ENCODE data around the gene PIF1.

DNA sequence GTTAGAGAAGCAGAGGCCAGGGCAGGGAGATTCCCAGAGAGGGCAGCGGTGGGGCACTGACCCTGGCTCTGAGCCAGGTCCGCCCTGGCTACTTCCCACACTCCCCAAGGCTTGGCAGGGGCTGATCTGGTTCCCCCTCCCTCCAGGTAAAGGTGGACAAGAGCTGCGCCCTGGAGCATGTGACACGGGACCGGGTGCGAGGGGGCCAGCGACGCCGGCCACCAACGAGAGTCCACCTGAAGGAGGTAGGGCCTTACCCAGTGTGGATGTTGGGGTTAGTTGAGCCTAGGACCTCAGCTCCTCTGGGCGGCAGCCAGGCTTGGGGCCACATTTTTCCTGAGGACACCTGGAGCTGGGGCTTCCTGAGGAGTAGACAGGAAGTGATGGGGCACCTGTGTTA is 35.9 kb upstream of the PIF1 start:
- TF ChIP-seq TCF12 (IDR thresholded peaks at IDR 0.05; ENCODE audit: low read depth) (no peak), ZBTB7A (IDR thresholded peaks at IDR 0.05; ENCODE audit: low read depth) (no peak), YY1 (IDR thresholded peaks at IDR 0.05; ENCODE audit: low read depth) (no peak), TAF1 (IDR thresholded peaks at IDR 0.05; ENCODE audit: low read depth) (no peak), RAD21 (IDR thresholded peaks at IDR 0.05; ENCODE audit: low read depth) (no peak), NFIC (IDR thresholded peaks at IDR 0.05) (no peak), EP300 (IDR thresholded peaks at IDR 0.05; ENCODE audit: borderline replicate concordance) (no peak), FOXM1 (IDR thresholded peaks at IDR 0.05; ENCODE audit: borderline replicate concordance, low read depth) (no peak), CEBPB (IDR thresholded peaks at IDR 0.05) (no peak), TEAD4 (IDR thresholded peaks at IDR 0.05) (no peak)
- TF ChIP-seq, protein P1, sequence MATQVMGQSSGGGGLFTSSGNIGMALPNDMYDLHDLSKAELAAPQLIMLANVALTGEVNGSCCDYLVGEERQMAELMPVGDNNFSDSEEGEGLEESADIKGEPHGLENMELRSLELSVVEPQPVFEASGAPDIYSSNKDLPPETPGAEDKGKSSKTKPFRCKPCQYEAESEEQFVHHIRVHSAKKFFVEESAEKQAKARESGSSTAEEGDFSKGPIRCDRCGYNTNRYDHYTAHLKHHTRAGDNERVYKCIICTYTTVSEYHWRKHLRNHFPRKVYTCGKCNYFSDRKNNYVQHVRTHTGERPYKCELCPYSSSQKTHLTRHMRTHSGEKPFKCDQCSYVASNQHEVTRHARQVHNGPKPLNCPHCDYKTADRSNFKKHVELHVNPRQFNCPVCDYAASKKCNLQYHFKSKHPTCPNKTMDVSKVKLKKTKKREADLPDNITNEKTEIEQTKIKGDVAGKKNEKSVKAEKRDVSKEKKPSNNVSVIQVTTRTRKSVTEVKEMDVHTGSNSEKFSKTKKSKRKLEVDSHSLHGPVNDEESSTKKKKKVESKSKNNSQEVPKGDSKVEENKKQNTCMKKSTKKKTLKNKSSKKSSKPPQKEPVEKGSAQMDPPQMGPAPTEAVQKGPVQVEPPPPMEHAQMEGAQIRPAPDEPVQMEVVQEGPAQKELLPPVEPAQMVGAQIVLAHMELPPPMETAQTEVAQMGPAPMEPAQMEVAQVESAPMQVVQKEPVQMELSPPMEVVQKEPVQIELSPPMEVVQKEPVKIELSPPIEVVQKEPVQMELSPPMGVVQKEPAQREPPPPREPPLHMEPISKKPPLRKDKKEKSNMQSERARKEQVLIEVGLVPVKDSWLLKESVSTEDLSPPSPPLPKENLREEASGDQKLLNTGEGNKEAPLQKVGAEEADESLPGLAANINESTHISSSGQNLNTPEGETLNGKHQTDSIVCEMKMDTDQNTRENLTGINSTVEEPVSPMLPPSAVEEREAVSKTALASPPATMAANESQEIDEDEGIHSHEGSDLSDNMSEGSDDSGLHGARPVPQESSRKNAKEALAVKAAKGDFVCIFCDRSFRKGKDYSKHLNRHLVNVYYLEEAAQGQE (IDR thresholded peaks at IDR 0.05; ENCODE audit: low read depth), result no peak
- TF ChIP-seq, protein P2, sequence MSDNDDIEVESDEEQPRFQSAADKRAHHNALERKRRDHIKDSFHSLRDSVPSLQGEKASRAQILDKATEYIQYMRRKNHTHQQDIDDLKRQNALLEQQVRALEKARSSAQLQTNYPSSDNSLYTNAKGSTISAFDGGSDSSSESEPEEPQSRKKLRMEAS (IDR thresholded peaks at IDR 0.05), result no peak
- TF ChIP-seq, protein P3, sequence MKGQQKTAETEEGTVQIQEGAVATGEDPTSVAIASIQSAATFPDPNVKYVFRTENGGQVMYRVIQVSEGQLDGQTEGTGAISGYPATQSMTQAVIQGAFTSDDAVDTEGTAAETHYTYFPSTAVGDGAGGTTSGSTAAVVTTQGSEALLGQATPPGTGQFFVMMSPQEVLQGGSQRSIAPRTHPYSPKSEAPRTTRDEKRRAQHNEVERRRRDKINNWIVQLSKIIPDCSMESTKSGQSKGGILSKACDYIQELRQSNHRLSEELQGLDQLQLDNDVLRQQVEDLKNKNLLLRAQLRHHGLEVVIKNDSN (IDR thresholded peaks at IDR 0.05), result no peak

Data from Ishikawa (cell line).